Measurements from ENCODE around the gene ACADS. TPM values are rescaled to one million over a fixed set of nuclear protein-coding genes. Genes with fewer than 3 reads are reported as not detected.

Gene ACADS
- total RNA-seq, 6 experiments from 2014 or later: 94.1 to 172 (median 156) TPM

- peaks cover 0 to 26% (median 6%) of the 10 kb centered on the region in 4 donors for H3K36me3 ChIP-seq
- TF ChIP-seq POLR2A (IDR thresholded peaks at IDR 0.05): no peak
- TF ChIP-seq, protein P1, sequence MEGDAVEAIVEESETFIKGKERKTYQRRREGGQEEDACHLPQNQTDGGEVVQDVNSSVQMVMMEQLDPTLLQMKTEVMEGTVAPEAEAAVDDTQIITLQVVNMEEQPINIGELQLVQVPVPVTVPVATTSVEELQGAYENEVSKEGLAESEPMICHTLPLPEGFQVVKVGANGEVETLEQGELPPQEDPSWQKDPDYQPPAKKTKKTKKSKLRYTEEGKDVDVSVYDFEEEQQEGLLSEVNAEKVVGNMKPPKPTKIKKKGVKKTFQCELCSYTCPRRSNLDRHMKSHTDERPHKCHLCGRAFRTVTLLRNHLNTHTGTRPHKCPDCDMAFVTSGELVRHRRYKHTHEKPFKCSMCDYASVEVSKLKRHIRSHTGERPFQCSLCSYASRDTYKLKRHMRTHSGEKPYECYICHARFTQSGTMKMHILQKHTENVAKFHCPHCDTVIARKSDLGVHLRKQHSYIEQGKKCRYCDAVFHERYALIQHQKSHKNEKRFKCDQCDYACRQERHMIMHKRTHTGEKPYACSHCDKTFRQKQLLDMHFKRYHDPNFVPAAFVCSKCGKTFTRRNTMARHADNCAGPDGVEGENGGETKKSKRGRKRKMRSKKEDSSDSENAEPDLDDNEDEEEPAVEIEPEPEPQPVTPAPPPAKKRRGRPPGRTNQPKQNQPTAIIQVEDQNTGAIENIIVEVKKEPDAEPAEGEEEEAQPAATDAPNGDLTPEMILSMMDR (IDR thresholded peaks at IDR 0.05): no peak
- no peaks in the 10 kb centered on the region for H3K27me3 ChIP-seq
- H3K27ac ChIP-seq: no peak overlapping the region
- WGBS (ENCODE audit: insufficient coverage, low coverage, low lambda C conversion rate, missing lambda C conversion rate): 82% methylated on average over 7 of the region's 27 CpGs
- H3K4me3 ChIP-seq: no peak overlapping the region
- ATAC-seq (no peak), DNase-seq (no peak)
- intact Hi-C loops (cut with DNase I): no loop called here
- peaks cover 0 to 1% (median 0%) of the 10 kb centered on the region in 4 donors for H3K9me3 ChIP-seq
- no peaks in the 10 kb centered on the region for H3K4me1 ChIP-seq
Observed at GRCh38 chr12:120759591-120760348, 34.1 kb downstream of the ACADS start.

- no peak overlapping the region for H3K27ac ChIP-seq
- TF ChIP-seq, protein P1 (IDR thresholded peaks at IDR 0.05): no peak
Observed at GRCh38 chr12:120760349-120761254, 35.0 kb downstream of the ACADS start.

DNA sequence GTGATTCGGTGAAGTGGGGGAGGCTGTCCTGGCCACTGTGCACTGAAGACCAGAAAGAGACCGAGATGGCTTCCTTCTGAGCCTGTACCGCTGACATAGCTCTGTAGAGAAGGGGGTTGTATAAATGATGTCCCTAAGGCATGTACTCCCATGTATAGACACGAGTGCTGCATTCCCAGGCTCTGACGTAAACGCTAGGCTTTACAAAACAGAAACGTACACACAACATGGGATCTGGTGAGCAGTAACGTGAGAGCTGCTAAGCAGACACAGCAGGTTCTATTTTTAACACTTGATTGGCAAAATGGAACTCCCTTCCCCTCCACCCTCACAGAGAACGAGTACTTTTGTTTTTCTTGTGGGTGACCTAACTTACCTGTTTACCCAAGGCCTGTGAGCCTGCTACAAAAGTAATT lies 35.9 kb downstream of the ACADS start:
- TF ChIP-seq, protein P1 (IDR thresholded peaks at IDR 0.05): no peak
- no peak for TF ChIP-seq POLR2A (IDR thresholded peaks at IDR 0.05)
- ATAC-seq (no peak), DNase-seq (no peak)
- Histone ChIP-seq H3K36me3 (peaks cover 0 to 40% (median 11%) of the 10 kb centered on the region in 4 donors), H3K9me3 (no peaks in the 10 kb centered on the region), H3K4me1 (no peaks in the 10 kb centered on the region), H3K27ac (no peak overlapping the region), H3K4me3 (no peak overlapping the region), H3K27me3 (no peaks in the 10 kb centered on the region)
- intact Hi-C loops (cut with DNase I): no loop called here
- WGBS (ENCODE audit: insufficient coverage, low coverage, low lambda C conversion rate, missing lambda C conversion rate): 65% methylated on average over 5 of the region's 9 CpGs

More at GRCh38 chr12:120760349-120761254, 35.0 kb downstream of the ACADS start:
- no peaks in the 10 kb centered on the region for H3K9me3 ChIP-seq
- H3K4me3 ChIP-seq: no peak overlapping the region
- WGBS (ENCODE audit: insufficient coverage, low coverage, low lambda C conversion rate, missing lambda C conversion rate): 88% methylated on average over 16 of the region's 21 CpGs
- intact Hi-C loops (cut with DNase I): no loop called here
- no peaks in the 10 kb centered on the region for H3K27me3 ChIP-seq
- no peaks in the 10 kb centered on the region for H3K4me1 ChIP-seq
- peaks cover 0 to 33% (median 7%) of the 10 kb centered on the region in 4 donors for H3K36me3 ChIP-seq
- ATAC-seq: peak in 2 of 4 donors; percentile 6 to 11
- no peak for DNase-seq

- Histone ChIP-seq H3K4me3 (no peak overlapping the region), H3K36me3 (peaks cover 0 to 46% (median 14%) of the 10 kb centered on the region in 4 donors), H3K9me3 (no peaks in the 10 kb centered on the region), H3K27ac (no peak overlapping the region), H3K4me1 (no peaks in the 10 kb centered on the region), H3K27me3 (no peaks in the 10 kb centered on the region)
- ATAC-seq: no peak
- intact Hi-C loops (cut with DNase I): no loop called here
- 86% methylated on average over 1 of the region's 6 CpGs for WGBS (ENCODE audit: insufficient coverage, low coverage, low lambda C conversion rate, missing lambda C conversion rate)
- DNase-seq: no peak
- no peak for TF ChIP-seq POLR2A (IDR thresholded peaks at IDR 0.05)
- TF ChIP-seq, protein P1 (IDR thresholded peaks at IDR 0.05): no peak
Observed at GRCh38 chr12:120762086-120762485, 36.5 kb downstream of the ACADS start.
